AG09319 (cell line): ENCODE results near the gene RRAD.
A peak's percentile ranks its signal among the peaks of the same experiment; 100 is the strongest.

ENCODE experiments used
- DNase-seq: peaks from one replicate; pipeline ENCODE4 v3.0.0-alpha.2; 2010; ENCODE audit warnings: low read depth; ENCODE audit errors: extremely low read depth
- TF ChIP-seq, protein P1 (sequence below): IDR thresholded peaks from 2 replicates; pipeline ENCODE4 v1.5.1; 2011; ENCODE audit warnings: low read depth, mild to moderate bottlenecking, inconsistent platforms, low read length, moderate library complexity

Gene RRAD

DNA sequence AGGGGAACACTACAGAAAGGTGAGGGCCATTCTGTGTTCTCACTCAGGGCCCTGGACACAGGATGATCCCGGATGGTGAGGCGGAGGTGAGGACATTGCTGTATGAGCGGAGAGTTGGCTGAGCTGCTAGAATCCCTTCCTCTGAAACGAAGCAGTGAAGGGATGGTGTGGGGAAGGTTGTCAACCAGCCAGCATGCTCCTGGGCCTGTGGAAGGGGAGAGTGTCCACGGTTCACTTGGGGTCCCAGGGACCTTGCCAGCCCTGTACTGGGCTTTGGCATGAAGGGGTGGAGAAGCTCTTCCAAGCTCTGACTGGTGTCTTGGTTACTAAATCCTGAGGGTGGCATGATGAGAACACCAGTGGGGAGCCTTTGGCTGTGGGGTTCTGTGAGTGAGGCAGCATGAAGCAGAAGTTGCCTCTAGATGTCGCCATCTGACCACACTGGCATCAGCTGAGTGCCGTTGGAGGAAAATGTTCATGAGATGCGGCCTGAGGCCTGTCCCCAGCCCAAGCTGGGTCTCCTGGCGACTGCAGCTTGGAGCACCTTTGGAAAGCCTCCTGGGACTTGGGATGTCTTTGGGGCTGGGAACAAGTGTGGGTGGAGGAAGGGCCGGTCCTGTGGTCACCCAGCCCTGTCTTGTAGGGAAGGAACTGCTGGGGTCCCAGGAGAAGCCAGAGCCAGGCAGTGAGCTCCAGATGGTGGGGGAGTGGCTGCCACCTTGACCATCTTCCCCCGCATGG, 30.2 kb downstream of the RRAD start:
- TF ChIP-seq, protein P1, sequence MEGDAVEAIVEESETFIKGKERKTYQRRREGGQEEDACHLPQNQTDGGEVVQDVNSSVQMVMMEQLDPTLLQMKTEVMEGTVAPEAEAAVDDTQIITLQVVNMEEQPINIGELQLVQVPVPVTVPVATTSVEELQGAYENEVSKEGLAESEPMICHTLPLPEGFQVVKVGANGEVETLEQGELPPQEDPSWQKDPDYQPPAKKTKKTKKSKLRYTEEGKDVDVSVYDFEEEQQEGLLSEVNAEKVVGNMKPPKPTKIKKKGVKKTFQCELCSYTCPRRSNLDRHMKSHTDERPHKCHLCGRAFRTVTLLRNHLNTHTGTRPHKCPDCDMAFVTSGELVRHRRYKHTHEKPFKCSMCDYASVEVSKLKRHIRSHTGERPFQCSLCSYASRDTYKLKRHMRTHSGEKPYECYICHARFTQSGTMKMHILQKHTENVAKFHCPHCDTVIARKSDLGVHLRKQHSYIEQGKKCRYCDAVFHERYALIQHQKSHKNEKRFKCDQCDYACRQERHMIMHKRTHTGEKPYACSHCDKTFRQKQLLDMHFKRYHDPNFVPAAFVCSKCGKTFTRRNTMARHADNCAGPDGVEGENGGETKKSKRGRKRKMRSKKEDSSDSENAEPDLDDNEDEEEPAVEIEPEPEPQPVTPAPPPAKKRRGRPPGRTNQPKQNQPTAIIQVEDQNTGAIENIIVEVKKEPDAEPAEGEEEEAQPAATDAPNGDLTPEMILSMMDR, result peak; percentile 93
- peak; percentile 58 for DNase-seq

DNA sequence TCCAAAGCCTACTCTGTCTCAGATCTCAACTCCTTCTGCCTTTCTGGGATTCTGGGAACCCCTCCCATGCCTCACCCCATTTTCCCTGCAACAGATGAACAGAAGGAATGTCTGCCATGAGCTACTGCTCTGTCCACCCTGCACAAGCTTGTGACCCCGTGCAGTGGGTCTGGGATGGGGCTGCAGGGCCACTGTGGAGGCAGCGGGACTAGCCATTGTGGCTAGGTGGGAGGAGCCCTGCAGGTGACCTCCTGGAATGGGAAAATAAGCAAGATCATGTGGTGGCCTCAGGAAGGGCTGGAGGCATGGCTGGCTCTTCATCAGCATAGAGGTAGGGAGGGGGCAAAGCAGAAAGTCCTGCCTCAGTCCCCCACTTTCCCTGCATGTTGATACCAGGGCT, 31.3 kb downstream of the RRAD start:
- DNase-seq, result no peak
- TF ChIP-seq, protein P1, result no peak

DNA sequence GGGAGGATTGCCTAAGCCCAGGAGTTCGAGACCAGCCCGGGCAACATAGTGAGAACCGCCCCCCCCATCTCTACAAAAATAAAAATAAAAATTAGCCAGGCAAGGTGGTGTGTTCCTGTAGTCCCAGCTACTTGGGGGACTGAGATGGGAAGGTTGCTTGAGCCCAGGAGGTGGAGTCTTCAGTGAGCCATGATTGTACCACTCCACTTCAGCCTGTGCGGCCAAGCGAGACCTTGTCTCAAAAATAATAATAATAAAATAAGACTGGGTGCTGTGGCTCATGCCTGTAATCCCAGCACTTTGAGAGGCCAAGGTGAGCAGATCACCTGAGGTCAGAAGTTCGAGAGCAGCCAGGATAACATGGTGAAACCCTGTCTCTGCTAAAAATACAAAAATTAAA, 33.5 kb downstream of the RRAD start:
- no peak for DNase-seq
- TF ChIP-seq, protein P1, result no peak

DNA sequence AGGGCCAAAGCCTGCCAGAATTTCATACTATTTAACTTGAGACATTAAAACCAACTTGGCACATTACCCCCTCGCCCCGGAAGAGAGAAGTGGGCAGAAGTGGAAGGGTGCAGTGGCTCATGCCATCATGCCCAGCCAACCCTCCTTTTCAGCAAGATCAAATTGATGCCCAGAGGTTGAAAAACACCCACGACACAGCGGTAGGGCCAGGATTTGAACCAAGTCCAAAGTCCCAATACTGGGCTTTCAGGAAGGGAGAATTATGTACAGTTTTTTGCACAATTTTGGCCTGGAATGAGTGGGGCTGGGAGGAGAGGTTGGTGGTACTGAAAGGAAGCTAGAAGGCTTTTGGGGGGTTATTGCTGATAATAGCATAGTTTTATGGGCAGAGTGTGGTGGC, 34.0 kb downstream of the RRAD start:
- DNase-seq, result no peak
- TF ChIP-seq, protein P1, result no peak

DNA sequence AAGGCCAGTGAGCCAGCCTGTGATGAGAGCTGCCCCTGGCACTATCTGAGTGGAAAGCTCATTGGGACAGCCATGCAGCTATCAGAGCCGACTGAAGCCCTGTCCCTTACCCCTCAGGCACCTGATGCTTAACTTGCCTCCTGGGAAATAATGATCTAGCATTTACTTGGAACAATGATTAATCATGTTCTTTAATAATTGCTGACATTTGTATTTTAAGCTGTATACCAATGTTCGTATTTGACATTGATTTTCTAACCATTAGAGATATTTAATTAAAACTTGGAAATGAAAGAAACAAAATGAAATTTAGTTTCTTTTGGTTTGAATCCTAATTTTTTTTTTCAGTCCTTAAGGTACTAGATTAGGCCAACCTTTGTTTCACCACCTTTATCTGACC, 34.5 kb downstream of the RRAD start:
- DNase-seq, result no peak
- TF ChIP-seq, protein P1, result no peak

DNA sequence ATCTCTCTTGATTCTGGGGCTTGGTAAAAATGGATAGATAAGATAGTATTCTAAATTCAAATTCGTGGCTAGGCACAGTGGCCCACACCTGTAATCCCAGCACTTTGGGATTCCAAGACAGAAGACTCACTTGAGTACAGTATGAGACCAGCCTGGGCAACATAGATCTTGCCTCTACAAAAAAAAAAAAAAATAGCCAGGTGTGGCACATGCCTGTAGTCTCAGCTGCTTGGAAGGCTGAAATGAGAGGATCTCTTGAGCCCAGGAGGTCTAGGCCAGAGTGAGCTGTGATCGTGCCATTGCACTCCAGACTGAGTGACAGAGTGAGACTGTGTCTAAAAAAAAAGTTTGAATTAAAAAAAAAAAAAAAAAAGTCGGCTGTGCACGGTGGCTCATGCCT, 35.7 kb downstream of the RRAD start:
- DNase-seq, result no peak
- TF ChIP-seq, protein P1, result no peak

DNA sequence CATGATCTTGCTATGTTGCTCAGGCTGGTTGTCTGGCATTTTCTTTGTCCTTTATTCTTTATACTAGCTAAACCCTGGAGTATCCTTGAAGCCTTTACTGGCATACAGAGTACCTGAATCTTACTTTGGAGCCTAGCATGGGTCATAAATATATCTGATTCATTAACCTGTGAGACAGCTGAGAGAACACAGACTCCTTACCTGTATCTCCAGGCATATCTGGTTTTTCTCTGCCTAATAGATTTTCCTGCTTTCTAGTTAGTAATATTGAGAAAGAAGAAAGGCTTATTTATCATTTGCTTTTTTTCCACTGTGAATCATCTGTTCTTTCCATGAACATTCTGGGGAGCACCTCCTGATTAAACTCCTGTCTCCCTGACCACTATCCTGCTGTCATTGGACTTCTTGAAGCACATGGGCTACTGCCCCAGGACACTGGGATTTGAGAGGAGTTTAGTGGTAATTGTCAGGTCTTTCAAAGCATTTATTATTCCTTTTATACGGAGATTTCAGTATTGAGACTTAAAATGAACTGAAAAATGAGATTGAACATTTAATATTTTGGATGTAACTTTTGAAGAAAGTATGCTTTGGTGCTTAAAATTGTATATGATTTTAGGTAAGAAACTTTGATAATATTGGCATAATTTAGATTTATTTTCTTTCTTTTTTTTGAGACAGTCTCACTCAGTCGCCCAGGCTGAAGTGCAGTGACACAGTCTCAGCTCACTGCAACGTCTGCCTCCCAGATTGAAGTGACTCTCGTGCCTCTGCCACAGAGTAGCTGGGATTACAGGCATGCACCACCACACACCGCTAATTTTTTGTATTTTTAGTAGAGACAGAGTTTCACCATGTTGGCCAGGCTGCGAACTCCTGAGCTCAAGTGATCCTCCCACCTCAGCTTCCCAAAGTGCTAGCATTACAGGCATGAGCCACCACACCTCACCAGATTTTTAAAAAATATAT, 36.4 kb downstream of the RRAD start:
- TF ChIP-seq, protein P1, result no peak
- DNase-seq, result no peak
